Skeletal muscle tissue (tissue), 4 donors: Measurements from ENCODE around the gene ADSS2. TPM values are rescaled to one million over a fixed set of nuclear protein-coding genes. Genes with fewer than 3 reads are reported as not detected.

Experiments used
- H3K27ac ChIP-seq: one replicate; pipeline ENCODE4 v1.7.0; 2013; ENCODE audit warnings: mild to moderate bottlenecking, low read depth, low read length, inconsistent platforms
- H3K27me3 ChIP-seq, 3 donors: one replicate each; pipeline ENCODE4 v1.7.0; 2013; ENCODE audit warnings: low read length in 3 of 3; ENCODE audit not compliant: control insufficient read depth in 3 of 3, insufficient read depth in 3 of 3
- H3K36me3 ChIP-seq, 3 donors: one replicate each; pipeline ENCODE4 v1.7.0; 2013; ENCODE audit warnings: low read length in 3 of 3; ENCODE audit not compliant: control insufficient read depth in 3 of 3, insufficient read depth in 3 of 3
- H3K4me1 ChIP-seq, 3 donors: one replicate each; pipeline ENCODE4 v1.7.0; 2013; ENCODE audit warnings: low read length in 3 of 3, mild to moderate bottlenecking in 3 of 3; ENCODE audit not compliant: control insufficient read depth in 3 of 3, insufficient read depth in 3 of 3
- H3K4me3 ChIP-seq, 3 donors: one replicate each; pipeline ENCODE4 v1.7.0; 2013; ENCODE audit warnings: low read length in 3 of 3
- H3K9ac ChIP-seq, 3 donors: one replicate each; pipeline ENCODE4 v1.7.0; 2013; ENCODE audit warnings: low read length in 3 of 3, mild to moderate bottlenecking in 3 of 3, moderate library complexity in 2 of 3, low read depth in 1 of 3
- H3K9me3 ChIP-seq, 3 donors: one replicate each; pipeline ENCODE4 v1.7.0; 2013; ENCODE audit warnings: low read length in 3 of 3; ENCODE audit not compliant: control insufficient read depth in 3 of 3
- total RNA-seq: library from RNA; depleted of rRNA; stranded (reverse); fragments of >200 nt; gene quantifications from one replicate; pipeline ENCODE4 v1.2.3, GENCODE V29; 2014
- donor health status: Osteomylitis.

The ADSS2 gene
- total RNA-seq, 1 donor from 2014 or later = 14.6 TPM

GRCh38 chr1:244405856-244406255, 45.9 kb downstream of the ADSS2 start:
- Histone ChIP-seq H3K9ac (no peak overlapping the region), H3K4me1 (no peaks in the 10 kb centered on the region), H3K27me3 (no peaks in the 10 kb centered on the region), H3K4me3 (no peak overlapping the region), H3K27ac (no peak overlapping the region), H3K9me3 (no peaks in the 10 kb centered on the region), H3K36me3 (peaks cover 0 to 40% (median 21%) of the 10 kb centered on the region in 3 donors)

DNA sequence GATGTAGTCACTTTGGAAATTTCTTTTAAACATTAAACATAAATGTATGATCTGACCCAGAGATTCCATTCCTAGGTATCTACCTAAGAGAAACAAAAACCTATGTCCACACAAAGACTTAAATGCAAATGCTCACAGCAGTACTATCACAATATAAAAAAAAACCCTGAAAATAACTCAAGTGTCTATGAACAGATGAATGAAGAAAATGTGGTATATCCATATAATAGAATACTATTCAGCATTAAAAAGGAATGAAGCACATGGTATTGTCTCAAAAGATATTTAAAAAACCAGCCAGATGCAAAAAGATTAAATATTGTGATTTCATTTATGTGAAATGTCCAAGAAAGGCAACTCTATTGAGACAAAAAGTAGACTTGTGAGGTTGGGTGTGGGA, 48.3 kb downstream of the ADSS2 start:
- Histone ChIP-seq H3K9me3 (no peaks in the 10 kb centered on the region), H3K4me3 (no peak overlapping the region), H3K27ac (no peak overlapping the region), H3K36me3 (peaks cover 0 to 26% (median 22%) of the 10 kb centered on the region in 3 donors), H3K4me1 (no peaks in the 10 kb centered on the region), H3K27me3 (no peaks in the 10 kb centered on the region), H3K9ac (no peak overlapping the region)

GRCh38 chr1:244400974-244401373, 50.7 kb downstream of the ADSS2 start:
- no peak overlapping the region for H3K9ac ChIP-seq
- no peaks in the 10 kb centered on the region for H3K9me3 ChIP-seq
- peaks cover 0 to 11% (median 11%) of the 10 kb centered on the region in 3 donors for H3K36me3 ChIP-seq
- no peaks in the 10 kb centered on the region for H3K4me1 ChIP-seq
- no peaks in the 10 kb centered on the region for H3K27me3 ChIP-seq
- H3K27ac ChIP-seq = no peak overlapping the region
- H3K4me3 ChIP-seq = no peak overlapping the region

- Histone ChIP-seq H3K27ac (no peak overlapping the region), H3K36me3 (peaks cover 0 to 9% (median 5%) of the 10 kb centered on the region in 3 donors), H3K9ac (no peak overlapping the region), H3K4me1 (no peaks in the 10 kb centered on the region), H3K9me3 (no peaks in the 10 kb centered on the region), H3K27me3 (no peaks in the 10 kb centered on the region), H3K4me3 (no peak overlapping the region)
Measured at GRCh38 chr1:244397131-244397530, 54.6 kb downstream of the ADSS2 start.

GRCh38 chr1:244395965-244396364, 55.7 kb downstream of the ADSS2 start:
- Histone ChIP-seq H3K27me3 (no peaks in the 10 kb centered on the region), H3K36me3 (peaks cover 0 to 2% (median 0%) of the 10 kb centered on the region in 3 donors), H3K4me3 (no peak overlapping the region), H3K4me1 (no peaks in the 10 kb centered on the region), H3K27ac (no peak overlapping the region), H3K9me3 (no peaks in the 10 kb centered on the region), H3K9ac (no peak overlapping the region)

DNA sequence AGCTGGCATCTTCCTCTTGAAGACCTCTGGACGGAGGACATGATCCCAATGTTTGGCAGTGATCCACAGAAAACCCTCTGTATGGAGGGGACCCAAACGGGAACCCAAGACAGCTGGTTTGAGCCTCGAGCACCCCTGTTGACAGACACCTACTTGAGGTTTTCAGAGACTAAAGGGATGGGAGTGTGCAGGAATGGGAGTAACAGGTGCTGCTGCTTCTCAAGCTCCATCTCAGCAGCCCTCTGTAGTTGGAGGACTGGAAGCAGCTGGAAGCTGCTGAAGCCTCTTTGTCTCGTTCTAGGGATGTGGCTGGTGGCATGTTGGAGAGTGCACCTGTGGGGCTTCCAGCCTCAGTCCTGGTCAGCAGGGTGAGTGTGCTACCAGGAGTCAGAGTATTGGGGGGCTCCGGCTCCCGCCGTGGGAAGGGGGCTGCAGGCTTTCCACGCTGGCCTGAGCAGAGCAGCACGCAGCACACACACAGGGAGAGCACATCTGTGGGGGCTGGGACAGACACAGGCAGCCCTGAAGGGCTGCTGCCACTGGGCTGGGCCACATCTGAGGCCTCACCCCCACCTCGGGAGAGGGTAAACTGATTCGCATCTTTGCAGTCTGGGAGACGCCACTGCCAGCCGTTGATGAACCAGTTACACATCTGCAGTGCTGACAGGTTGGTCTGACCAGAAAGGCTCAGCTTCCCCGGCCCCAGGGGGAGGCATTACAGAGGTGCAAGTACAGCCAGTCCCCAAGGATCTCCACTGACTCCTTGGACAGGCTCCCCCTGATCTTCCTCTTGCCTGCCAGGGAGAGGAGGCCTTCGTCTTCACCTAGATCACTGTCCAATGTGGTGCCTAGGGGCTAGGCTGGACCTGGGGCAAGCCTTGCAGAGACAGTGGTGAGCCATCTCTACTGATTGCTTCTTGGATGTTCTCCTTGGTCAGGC, 56.6 kb downstream of the ADSS2 start:
- Histone ChIP-seq H3K36me3 (no peaks in the 10 kb centered on the region), H3K9ac (no peak overlapping the region), H3K9me3 (no peaks in the 10 kb centered on the region), H3K27ac (no peak overlapping the region), H3K27me3 (no peaks in the 10 kb centered on the region), H3K4me1 (no peaks in the 10 kb centered on the region), H3K4me3 (no peak overlapping the region)

DNA sequence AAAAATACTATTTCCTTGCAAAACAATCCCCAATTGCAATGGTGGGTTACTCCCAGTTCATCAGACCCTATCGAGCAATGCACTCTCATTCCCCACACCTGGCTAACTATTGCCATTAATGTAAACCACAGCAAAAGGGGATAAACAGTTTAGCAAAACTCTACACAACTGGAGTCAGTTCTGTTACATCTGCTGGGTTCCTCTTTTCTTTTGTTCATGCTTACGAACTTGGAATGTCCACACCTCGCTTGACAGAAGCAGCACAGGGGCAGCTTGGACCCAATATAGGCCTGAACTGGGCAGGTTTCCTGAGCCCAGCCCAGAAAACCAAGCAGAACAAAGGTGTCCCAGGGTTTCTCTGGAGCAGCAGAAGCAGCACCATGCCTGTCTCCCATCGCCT, 57.4 kb downstream of the ADSS2 start:
- no peaks in the 10 kb centered on the region for H3K27me3 ChIP-seq
- H3K27ac ChIP-seq = no peak overlapping the region
- no peaks in the 10 kb centered on the region for H3K4me1 ChIP-seq
- H3K9me3 ChIP-seq = no peaks in the 10 kb centered on the region
- no peak overlapping the region for H3K9ac ChIP-seq
- H3K36me3 ChIP-seq = no peaks in the 10 kb centered on the region
- H3K4me3 ChIP-seq = no peak overlapping the region

DNA sequence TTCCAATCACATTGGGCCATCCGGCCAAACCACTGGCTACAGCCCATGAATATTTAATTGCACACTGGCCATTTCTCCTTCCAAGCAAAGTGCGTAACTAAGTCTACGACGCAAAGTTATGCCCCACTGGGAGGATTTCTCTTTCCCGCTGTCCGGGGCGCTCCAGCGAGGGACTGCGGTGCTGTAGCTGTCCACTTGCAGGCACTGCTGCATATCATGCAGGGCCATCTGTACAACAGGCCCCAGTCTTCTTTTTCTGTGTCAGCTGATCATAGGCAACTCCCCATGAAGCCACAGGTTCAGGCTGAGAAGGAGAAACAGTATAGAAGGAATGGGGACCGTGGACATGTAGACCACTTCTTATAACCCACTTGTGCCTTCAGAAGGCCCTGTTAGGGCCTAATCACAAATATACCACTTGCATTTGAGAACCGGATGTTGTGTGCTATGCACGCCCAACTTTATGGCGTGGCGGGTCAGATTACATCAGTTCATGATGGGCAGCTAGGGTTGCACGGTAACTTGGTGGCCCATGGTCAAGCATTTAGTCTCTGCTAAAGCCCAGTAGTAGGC, 58.0 kb downstream of the ADSS2 start:
- no peaks in the 10 kb centered on the region for H3K4me1 ChIP-seq
- H3K27me3 ChIP-seq = no peaks in the 10 kb centered on the region
- H3K4me3 ChIP-seq = no peak overlapping the region
- no peak overlapping the region for H3K9ac ChIP-seq
- H3K36me3 ChIP-seq = no peaks in the 10 kb centered on the region
- H3K9me3 ChIP-seq = no peaks in the 10 kb centered on the region
- no peak overlapping the region for H3K27ac ChIP-seq

DNA sequence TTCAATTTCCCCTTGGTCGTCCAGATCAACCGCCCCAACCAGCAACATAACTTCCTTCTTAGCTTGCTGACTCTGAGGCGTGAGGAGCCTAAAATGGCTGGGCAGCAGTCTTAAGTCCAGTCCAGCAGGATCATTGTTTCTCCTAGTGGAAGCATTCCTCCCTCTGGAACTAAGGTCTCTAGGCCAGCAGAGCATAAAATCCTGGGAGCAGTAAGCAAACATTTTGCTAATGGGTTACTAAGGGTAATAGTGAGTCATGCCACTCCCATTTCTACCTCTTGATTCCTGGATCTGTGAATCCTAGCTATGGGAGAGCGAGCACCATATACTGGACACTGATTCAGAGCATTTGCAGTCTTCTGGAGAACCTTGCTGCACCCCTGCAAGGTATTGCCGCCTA, 59.9 kb downstream of the ADSS2 start:
- no peaks in the 10 kb centered on the region for H3K9me3 ChIP-seq
- H3K27ac ChIP-seq = no peak overlapping the region
- no peaks in the 10 kb centered on the region for H3K27me3 ChIP-seq
- H3K9ac ChIP-seq = no peak overlapping the region
- H3K4me1 ChIP-seq = no peaks in the 10 kb centered on the region
- H3K36me3 ChIP-seq = no peaks in the 10 kb centered on the region
- H3K4me3 ChIP-seq = no peak overlapping the region

- Histone ChIP-seq H3K9ac (no peak overlapping the region), H3K4me3 (no peak overlapping the region), H3K4me1 (no peaks in the 10 kb centered on the region), H3K27ac (no peak overlapping the region), H3K27me3 (no peaks in the 10 kb centered on the region), H3K9me3 (no peaks in the 10 kb centered on the region), H3K36me3 (no peaks in the 10 kb centered on the region)
Measured at GRCh38 chr1:244388961-244389360, 62.7 kb downstream of the ADSS2 start.
